Middle frontal gyrus (tissue), 1 donor: ENCODE measurements around the gene DSC3.

Source experiments
- DNase-seq: peaks from one replicate; pipeline ENCODE4 v3.0.0-alpha.2; 2015; ENCODE audit warnings: low spot score; ENCODE audit errors: extremely low spot score

Gene DSC3

GRCh38 chr18:31042406-31043181 lies at the start of gene DSC3:
Gene DSC3 (minus strand): TSS chr18:31042742. CDS start chr18:31042660, 82 bp downstream.
- DNase-seq: no peak

- DNase-seq: no peak
These were observed 48.8 kb upstream of the DSC3 start for GRCh38 chr18:31091350-31091749.

GRCh38 chr18:31088532-31088931 lies 46.0 kb upstream of the DSC3 start:
- no peak for DNase-seq

GRCh38 chr18:31079973-31080372 lies 37.4 kb upstream of the DSC3 start:
- no peak for DNase-seq

- no peak for DNase-seq
These were observed 35.3 kb upstream of the DSC3 start for GRCh38 chr18:31077878-31078277.

- no peak for DNase-seq
These were observed 29.6 kb upstream of the DSC3 start for GRCh38 chr18:31072175-31072574.

- DNase-seq: no peak
These were observed 27.7 kb upstream of the DSC3 start for GRCh38 chr18:31070206-31070605.

GRCh38 chr18:31066266-31066665 lies 23.7 kb upstream of the DSC3 start:
- DNase-seq: no peak

GRCh38 chr18:31065036-31065773 lies 22.7 kb upstream of the DSC3 start:
- no peak for DNase-seq

- no peak for DNase-seq
These were observed 21.6 kb upstream of the DSC3 start for GRCh38 chr18:31064130-31064529.

GRCh38 chr18:31061945-31062344 lies 19.4 kb upstream of the DSC3 start:
- DNase-seq: no peak

GRCh38 chr18:31058897-31059296 lies 16.4 kb upstream of the DSC3 start:
- DNase-seq: no peak

- DNase-seq: no peak
These were observed 15.4 kb upstream of the DSC3 start for GRCh38 chr18:31057917-31058316.

GRCh38 chr18:31057051-31057450 lies 14.5 kb upstream of the DSC3 start:
- DNase-seq: no peak

- no peak for DNase-seq
These were observed 13.8 kb upstream of the DSC3 start for GRCh38 chr18:31056296-31056695.

- no peak for DNase-seq
These were observed 8.1 kb upstream of the DSC3 start for GRCh38 chr18:31050635-31051034.

- no peak for DNase-seq
These were observed 6.6 kb upstream of the DSC3 start for GRCh38 chr18:31049189-31049588.

GRCh38 chr18:31048216-31048615 lies 5.7 kb upstream of the DSC3 start:
- DNase-seq: no peak

- no peak for DNase-seq
These were observed 4.4 kb upstream of the DSC3 start for GRCh38 chr18:31046916-31047315.

GRCh38 chr18:31045599-31045998 lies 3.1 kb upstream of the DSC3 start:
- no peak for DNase-seq

GRCh38 chr18:31044926-31045325 lies 2.4 kb upstream of the DSC3 start:
- DNase-seq: no peak

GRCh38 chr18:31043709-31044108 lies 1.2 kb upstream of the DSC3 start:
- no peak for DNase-seq

- DNase-seq: no peak
These were observed 497 bp downstream of the DSC3 start for GRCh38 chr18:31042084-31042405.
